H54 (cell line): ENCODE results near the gene HIP1.
"Not testable (repeated sequence)": the region's sequence is repeated elsewhere in the genome, so short reads cannot be mapped to it uniquely, and the experiment has no call there.

ENCODE experiments used
- DNase-seq: peaks from one replicate; pipeline ENCODE4 v3.0.0; 2011; ENCODE audit warnings: low spot score, mixed read lengths; ENCODE audit not compliant: insufficient read length
- FAIRE-seq: peaks from 3 replicates; lab custom pipeline; 2011; peaks lifted over from hg19 to GRCh38; lab: Jason Lieb, UNC
- POLR2A ChIP-seq: IDR thresholded peaks from 2 replicates; pipeline ENCODE4 v1.6.1; 2011; ENCODE audit warnings: low read depth, mild to moderate bottlenecking, low read length

The HIP1 gene

DNA sequence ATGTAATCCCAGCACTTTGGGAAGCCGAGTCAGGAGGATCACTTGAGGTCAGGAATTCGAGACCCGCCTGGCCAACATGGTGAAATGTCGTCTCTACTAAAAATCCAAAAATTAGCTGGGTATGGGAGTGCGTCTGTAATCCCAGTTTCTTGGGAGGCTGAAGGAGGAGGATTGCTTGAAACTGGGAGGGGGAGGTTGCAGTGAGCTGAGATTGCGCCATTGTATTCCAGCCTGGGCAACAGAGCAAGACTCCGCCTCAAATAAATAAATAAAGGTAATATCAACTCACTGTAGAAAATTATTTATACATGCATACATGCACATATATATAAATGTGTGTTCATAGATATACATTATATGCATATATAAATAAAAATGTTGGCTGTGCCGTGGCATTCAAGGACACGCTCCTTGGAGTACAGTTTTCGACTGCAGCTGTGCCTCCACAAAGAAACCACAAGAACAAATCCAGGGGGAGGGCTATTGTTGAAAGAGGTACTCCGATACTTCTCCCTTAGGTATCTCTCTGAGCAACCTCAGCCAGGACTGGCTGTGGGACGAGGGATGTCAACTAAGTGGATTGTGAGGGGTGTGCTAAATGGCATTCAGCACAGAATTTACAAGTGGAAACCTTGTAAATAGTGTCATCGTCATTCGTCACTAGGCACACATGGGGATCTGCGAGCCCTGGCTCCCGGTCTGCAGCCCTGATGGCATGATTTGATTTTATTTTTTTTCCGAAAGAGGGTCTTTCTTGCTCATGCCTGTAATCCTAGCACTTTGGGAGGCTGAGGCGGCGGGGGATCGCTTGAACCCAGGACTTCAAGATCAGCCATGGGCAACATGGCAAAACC lies 49.3 kb downstream of the HIP1 start:
- FAIRE-seq (no peak), DNase-seq (no peak)
- TF ChIP-seq POLR2A: no peak

DNA sequence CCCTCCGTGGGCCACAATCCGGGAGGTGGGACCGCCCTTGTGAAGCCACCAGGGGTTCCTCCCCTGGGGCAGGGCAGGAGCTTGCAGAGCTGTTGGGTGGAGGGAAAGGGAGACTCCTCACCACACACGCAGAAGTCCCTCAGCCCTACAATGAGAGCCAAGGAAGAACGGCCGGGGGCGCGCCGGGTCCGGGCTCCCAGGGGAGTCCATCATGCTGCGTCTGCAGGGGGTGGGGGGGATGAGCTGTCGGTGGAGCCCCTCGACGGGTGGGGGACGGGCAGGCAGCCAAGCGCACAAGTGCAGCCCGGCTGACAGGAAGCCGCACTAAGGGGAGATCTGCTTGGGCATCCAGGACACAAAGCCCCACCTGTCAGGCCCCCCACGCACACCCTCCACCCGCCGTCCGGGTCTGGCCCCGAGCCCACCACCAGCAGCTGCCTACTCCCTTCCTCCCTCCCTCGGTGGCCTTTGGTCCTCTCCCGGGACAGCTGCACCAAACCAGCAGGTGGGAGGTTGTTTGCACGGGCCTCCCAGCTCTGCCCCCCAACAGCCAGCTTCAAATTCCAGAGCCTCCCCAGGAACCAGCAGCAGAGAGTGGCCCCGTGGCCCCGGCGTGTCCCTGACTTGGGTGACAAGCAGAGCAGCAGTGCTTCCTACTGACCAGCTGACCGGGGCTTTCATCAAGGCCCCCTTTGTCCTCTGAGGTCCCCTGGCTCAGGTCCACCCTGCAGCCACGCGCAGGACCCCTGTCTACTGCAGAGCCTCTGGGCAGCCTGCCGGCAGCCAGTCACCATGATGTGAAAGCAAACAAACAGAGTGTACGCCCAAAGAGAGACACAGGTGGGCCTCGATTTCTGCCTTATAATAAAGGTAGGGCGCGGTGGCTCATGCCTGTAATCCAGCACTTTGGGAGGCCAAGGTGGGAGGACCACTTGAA lies 50.3 kb downstream of the HIP1 start:
- no peak for TF ChIP-seq POLR2A
- FAIRE-seq: no peak
- DNase-seq: no peak

DNA sequence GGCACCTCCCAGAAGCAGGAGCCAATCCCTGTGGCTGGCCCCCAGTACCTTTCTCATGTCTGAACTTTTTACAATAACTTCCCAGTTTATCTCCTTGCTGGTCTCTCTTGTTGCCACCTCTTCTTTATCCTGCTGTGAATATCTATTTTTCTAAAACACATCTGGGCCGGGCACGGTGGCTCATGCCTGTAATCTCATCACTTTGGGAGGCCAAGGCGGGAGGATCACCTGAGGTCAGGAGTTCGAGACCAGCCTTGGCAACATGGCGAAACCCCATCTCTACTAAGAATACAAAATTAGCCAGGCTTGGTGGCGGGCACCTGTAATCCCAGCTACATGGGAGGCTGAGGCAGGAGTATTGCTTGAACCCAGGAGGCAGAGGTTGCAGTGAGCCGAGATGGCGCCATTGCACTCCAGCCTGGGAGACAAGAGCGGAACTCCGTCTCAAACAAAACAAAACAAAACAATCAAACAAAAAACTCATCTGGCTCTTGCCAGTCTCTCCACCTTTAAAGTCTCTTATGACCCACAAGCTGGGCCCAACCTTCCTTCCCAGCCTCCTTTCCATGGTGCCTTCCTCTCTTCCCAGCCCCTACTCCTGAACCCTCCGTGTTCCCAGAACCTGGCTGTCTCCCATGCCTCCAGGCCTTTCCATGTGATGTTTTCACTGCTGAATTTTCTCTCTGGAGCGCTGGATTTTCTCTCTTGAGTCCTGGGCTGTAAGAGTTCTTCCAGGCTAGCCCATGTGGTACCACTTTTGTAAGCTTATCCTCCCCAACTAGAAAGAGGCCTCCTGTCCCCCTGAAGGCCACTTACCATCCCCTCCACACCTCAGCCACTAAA lies 51.3 kb downstream of the HIP1 start:
- no peak for TF ChIP-seq POLR2A
- DNase-seq (no peak), FAIRE-seq (no peak)

DNA sequence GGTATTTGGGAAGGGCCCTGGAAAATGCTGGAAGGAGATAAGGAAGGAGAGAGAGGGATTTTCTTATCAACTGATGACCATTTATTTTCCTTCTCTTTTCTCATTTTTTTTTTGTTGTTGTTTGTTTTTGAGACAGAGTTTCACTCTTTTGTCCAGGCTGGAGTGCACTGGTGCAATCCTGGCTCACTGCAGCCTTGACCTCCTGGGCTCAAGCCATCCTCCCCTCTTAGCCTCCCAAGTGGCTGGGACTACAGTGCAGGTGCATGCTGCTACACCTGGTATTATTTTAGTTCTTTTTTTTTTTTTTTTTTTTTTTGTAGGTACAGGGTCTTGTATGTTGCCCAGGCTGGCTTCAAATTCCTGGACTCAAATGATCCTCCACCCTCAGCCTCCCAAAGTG lies 52.2 kb downstream of the HIP1 start:
- no peak for FAIRE-seq
- no peak for DNase-seq
- TF ChIP-seq POLR2A: no peak

DNA sequence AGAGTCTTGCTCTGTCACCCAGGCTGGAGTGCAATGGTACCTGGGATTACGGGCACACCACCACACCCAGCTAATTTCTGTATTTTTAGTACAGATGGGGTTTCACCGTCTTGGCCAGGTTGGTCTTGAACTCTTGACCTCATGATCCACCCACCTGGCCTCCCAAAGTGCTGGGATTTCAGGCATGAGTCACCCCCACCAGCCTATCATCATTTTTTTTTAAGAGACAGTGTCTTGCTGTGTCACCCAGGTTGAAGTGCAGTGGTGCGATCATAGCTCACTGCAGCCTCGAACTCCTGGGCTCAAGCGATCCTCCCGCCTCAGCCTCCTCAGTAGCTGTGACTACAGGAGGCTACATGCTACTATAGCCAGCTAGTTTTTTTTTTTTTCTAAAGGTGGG lies 56.7 kb downstream of the HIP1 start:
- DNase-seq, FAIRE-seq: not testable (repeated sequence)

DNA sequence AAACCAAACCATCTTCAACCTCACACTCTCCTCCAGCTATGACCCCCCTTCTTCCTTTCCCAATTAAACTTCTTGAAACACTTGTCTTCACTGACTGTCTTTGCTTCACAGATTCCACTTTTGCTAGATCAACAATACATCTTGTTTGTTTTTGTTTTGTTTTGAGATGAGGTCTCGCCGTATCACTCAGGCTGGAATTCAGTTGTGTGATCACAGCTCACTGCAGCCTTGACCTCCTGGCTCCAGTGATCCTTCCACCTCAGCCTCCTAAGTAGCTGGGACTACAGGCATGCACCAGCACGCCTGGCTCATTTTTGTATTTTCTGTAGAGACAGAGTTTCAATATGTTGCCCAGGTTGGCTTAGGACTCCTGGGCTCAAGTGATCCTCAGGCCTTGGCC lies 59.7 kb downstream of the HIP1 start:
- DNase-seq (no peak), FAIRE-seq (no peak)
- TF ChIP-seq POLR2A: no peak

DNA sequence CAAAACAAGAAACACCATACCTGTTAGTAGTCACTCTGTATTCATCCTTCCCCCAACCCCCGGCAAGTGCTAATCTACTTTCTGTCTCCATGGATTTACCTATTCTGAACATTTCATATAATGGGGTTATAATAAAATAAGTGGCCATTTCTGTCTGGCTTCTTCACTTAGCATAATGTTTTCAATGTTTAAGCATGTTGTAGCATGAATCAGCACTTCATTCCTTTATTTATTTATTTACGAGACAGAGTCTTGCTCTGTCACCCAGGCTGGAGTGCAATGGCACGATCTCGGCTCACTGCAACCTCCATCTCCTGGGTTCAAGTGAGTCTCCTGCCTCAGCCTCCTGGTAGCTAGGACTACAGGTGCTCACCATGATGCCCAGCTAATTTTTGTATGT lies 69.2 kb downstream of the HIP1 start:
- DNase-seq: no peak
- no peak for TF ChIP-seq POLR2A
- no peak for FAIRE-seq

DNA sequence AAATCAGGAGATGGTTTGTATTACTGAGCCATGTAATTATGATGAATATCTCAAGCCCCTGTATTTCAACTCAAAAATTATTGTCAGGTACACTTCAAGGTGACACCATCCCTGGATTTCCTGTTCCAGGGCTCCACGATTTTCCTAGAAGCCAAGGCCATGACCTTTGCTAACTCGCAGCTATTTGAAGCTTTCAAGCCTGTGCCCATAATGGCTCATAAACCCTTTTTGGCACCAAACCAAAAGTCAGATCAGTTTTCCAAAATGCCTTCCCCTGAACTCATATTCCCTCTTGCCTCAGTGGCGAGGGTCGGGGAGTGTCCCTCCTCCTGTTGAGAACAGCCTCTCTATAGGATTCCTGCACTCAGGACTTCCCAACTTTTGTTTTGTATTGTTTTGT lies 70.8 kb downstream of the HIP1 start:
- FAIRE-seq (no peak), DNase-seq (no peak)
- no peak for TF ChIP-seq POLR2A

DNA sequence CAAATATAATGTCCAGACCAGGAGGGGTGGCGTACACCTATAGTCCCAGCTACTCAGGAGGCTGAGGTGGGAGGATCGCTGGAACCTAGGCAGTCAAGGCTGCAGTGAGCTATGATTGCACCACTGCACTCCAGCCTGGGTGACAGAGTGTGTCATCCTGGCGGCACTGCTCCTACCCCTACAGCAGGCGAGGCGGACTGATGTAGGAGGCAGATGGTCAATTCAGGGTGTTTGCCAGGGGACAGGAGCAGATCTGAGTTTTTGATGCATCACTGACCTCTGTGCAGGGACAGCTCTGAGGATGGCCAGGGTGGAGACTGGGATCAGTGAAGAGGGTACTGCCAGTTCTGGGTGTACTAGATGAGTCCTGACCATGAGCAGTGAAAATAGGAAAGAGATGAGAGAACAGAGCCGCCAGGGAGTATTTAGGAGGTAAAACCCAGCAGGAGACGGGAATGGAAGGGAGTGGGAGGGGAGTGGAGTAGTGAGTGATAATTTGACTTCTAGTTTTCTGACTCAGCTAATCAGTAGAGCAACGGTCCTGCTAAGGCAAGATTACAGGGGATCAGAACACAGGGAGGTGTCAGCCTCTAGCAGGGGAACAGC lies 75.3 kb downstream of the HIP1 start:
- FAIRE-seq (no peak), DNase-seq (no peak)
- no peak for TF ChIP-seq POLR2A

DNA sequence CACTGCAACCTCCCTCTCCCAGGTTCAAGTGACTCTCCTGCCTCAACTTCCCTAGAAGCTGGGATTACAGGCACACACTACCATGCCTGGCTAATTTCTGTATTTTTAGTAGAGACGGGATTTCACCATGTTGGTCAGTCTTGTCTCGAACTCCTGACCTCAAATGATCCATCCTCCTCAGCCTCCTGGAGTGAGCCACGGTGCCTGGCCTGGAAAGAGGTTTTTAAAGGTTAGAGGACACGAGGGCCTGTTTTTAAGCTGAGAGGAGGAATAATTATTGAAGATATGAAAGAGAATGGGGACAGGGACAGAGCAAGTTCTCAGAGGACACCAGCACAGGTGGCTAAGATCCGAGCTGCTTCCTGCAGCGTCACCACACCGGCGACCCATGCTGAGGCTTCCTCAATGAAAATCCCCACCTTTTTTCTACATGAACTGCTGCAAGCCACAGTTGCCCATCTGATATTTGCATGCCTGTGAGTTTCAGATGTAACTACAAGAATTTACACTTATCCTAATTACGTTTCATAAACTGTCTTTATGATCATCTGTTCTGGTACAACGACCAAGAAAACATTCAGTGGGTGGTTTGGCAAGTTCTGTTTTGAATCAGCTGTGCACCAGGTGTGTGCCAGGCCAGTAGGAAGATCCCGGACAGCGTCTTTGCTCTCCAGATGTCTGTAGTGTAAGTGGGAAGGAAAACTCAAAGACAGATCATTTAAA lies 76.0 kb downstream of the HIP1 start:
- FAIRE-seq (no peak), DNase-seq (no peak)
- no peak for TF ChIP-seq POLR2A

DNA sequence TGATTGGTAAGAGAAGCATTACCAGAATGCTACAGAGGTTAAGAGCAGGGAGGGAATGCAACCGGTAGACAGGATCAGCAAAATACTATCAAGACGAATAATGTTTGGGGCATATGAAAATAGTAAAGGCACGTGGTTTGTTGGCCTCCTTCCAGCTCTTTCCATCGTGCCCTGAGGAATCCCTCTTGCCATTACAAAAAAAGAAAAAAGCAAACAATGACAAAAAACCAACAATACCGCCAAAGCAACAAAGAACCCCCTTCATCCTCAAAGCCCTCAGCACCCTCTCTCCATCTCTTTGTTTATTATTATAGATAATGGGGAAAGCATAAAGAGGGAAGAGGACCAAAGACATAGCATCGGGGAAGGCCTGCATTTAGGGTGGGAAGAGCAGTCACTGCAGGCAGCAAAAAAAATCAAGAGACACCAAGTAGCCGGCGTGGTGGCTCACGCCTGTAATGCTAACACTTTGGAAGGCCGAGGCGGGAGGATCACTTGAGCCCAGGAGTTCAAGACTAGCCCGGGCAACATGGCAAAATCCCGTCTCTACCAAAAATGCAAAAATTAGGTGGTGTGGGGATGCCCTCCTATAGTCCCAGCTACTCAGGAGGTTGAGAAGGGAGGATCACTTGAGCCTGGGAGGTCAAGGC lies 78.0 kb downstream of the HIP1 start:
- no peak for TF ChIP-seq POLR2A
- DNase-seq: no peak
- FAIRE-seq: no peak

DNA sequence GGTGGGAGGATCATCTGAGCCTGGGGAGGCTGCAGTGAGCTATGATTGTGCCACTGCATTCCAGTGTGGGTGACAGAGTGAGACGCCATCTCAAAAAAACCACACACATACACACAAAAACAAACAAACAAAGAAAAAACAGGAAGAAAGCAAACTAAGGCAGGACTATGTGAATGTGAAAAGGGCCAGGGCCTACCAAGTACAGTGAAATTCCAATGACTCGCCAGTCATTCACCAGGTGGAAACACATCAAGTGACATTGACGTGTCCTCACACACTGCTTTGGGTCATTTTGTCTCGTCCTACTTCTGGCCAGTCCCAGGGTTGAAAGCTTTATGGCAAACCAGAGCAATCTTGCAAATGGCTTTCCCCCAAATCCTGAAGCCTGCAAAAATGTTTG lies 79.9 kb downstream of the HIP1 start:
- no peak for TF ChIP-seq POLR2A
- DNase-seq (no peak), FAIRE-seq (no peak)
